Femur (tissue), 1 donor: ENCODE data around the gene CRYL1.

ENCODE experiments used
- DNase-seq: peaks from one replicate; pipeline ENCODE4 v3.0.0-alpha.2; 2017

CRYL1 gene

DNA sequence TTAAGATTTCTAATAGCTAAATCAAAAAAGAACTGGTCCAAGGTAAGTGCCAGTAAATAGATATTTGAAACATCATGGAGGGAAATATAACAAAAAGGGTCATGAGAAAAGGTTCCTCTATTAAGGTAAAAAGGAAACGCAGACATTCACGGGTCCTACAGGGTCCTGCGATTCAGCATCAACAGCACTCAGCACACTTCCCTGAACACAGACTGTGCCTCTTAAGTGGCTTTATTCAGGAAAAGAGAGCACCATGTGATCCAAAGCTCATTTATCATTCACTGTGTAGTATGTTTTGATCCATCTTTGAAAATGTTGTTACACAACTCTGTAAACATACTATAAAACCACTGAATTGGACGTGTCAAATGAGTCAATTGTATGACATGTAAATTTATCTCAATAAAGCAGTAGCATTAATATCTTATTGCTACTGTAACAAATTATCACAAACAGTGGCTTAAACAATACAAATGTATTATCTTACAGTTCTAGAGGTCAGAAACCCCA, 33.7 kb downstream of the CRYL1 start:
- DNase-seq, result no peak

DNA sequence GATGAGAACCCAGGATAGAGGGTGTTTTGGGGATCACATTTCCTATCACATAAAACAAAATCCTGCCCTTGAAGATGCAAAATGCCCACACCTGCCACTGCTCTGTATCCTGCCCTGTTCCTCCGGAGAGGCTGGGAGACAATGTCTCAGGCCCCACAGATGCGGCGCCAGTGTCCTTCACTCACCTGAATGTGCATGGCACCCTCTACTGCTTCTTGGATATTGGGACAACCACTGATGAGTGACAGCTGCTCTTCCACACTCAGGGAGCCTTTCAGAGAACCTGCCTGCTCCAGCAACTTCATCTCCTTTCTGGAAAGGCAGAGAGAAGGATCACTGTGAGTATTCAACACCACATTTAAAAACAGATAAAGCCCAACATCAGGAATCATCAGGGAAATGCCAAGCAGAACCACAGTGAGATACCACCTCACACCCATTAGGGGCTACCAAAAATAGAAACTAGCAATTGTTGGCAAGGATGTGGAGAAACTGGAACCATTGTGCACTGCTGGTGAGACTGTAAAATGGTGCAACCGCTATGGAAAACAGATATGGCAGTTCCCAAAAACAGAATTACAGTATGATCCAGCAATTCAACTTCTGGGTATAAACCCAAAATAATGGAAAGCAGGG, 36.4 kb downstream of the CRYL1 start:
- no peak for DNase-seq

DNA sequence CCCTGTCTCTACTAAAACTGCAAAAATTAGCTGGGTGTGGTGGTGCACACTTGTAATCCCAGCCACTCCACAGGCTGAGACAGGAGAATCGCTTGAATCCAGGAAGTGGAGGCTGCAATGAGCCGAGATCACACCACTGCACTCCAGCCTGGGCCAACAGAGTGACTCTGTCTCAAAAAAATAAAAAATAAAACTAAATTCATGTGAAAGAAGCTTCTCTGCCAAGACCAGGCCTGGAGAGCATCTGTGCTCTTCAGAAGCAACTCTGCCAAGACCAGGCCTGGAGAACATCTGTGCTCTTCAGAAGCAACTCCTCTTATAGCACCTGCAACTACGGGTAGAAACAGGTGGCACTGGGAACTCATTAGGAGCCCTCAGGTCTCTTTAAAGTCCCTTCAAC, 37.7 kb downstream of the CRYL1 start:
- DNase-seq, result no peak

GRCh38 chr13:20482787-20483186, 42.9 kb downstream of the CRYL1 start:
- no peak for DNase-seq

DNA sequence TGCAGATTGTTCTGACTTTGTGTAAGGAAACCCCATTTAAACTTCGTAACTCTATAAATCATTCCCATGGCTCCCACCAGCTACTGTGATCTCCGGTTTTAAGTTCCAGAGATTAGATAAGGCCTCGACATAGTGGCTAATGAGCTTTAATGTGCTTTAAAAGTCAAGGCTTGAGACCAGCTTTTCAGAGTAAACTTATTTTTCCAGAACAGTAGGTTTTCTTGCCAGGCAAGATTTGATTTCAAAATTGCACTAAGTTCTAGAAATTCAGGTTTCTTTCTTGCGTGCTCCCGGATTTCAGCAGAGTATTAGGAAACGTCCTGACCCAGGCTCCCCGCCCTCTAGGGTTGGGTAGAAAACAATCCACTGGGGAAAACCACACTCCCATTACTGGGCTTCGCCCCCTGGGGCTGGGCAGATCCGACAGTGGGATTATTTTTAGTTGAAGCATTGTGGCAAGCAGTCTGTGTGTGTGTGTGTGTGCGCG, 43.3 kb downstream of the CRYL1 start:
- DNase-seq, result no peak

GRCh38 chr13:20477394-20477793, 48.3 kb downstream of the CRYL1 start:
- no peak for DNase-seq

GRCh38 chr13:20475927-20476691, 49.5 kb downstream of the CRYL1 start:
- no peak for DNase-seq

- no peak for DNase-seq
Observed at GRCh38 chr13:20474515-20474914, 51.1 kb downstream of the CRYL1 start.

- no peak for DNase-seq
Observed at GRCh38 chr13:20473888-20474287, 51.8 kb downstream of the CRYL1 start.

- no peak for DNase-seq
Observed at GRCh38 chr13:20473139-20473538, 52.5 kb downstream of the CRYL1 start.

DNA sequence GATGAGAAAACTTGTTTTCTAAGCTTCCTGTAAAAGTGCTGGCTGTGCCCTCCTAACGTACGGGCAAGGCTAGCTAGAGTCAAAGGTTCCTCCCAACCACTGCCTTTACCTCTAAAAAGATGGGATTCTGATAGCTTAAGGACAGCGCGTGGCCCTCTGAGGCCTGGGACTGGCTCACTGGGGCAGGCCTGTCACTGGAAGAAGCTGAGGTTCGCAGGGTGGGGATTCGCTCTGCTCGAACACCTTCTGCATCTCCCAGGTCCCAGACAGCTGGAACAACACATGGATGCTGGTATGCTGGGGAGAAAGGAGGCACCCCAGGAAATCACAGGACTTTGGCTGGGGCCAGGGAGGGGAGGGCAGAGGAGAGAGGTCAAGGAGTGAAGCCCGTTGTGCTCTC, 53.1 kb downstream of the CRYL1 start:
- DNase-seq, result no peak

DNA sequence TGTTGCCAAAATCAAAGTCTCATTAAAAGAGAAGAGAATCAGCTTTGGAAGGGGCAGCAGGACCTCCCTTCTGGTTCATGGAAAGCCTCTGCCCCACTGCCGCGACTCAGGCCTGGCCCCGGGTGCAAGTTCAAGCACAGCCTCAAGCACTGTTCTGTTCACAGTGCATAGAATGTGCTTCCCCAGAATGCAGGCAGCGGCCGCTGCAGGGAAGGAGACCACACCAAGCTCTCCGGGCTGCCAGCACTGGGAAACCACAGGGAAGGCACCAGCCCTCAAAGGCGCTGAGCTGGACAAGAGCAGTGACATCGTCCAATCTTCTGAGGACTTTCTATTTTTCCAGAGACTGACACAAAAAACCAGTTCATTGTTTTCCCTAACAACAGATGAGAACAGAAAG, 55.5 kb downstream of the CRYL1 start:
- DNase-seq, result no peak

- DNase-seq, result no peak
Observed at GRCh38 chr13:20466371-20466770, 59.3 kb downstream of the CRYL1 start.

DNA sequence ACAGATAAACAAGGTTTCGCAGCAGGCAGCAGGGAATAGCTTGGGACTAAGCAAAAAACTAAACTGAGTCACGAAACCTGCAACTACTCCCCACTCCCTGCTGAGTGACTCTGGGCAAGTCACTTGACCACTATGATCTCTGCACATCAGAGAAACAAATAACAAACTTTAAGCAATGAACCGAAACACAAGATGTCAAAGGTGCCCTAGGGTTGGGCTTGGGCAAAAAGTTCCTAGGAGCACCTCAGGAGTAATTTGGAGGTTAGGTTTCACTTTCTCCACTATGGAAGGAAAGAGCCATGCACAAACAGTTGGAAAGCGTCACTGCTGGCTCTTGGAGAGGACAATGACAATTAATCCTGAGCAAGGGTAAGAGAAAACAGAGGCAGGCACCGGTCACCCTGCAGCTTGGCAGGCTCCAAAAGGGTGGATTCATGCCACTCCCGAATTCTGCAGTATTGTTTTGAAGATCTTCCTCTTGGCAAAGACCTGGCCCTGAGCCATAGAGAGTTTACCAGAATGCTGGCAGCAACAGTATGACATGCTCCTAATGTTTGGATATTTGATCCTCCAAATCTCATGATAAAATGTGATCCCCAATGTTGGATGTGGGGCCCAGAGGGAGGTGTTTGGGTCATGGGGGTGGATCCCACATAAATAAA, 60.3 kb downstream of the CRYL1 start:
- DNase-seq, result no peak

GRCh38 chr13:20462921-20463320, 62.7 kb downstream of the CRYL1 start:
- no peak for DNase-seq

DNA sequence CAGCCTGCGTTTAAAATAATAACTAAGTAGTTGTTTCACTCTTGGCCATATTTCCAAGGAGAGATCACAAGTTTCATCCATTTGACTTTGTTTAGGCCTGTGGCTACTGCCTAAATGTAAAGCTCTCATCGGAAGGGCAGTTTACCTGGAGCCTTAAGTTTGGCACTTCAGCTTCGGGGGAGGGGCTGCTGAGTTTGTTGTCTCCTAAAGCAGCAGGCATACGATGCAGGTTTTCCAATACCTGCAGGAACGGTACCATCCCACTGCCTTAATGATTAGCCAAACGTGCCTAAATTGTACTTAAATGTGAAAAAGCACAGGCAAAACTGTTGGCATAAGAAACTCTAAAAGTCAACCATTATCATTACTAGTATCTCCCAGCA, 63.1 kb downstream of the CRYL1 start:
- no peak for DNase-seq

GRCh38 chr13:20461860-20462532, 63.7 kb downstream of the CRYL1 start:
- no peak for DNase-seq

GRCh38 chr13:20461481-20461859, 64.2 kb downstream of the CRYL1 start:
- DNase-seq, result no peak

DNA sequence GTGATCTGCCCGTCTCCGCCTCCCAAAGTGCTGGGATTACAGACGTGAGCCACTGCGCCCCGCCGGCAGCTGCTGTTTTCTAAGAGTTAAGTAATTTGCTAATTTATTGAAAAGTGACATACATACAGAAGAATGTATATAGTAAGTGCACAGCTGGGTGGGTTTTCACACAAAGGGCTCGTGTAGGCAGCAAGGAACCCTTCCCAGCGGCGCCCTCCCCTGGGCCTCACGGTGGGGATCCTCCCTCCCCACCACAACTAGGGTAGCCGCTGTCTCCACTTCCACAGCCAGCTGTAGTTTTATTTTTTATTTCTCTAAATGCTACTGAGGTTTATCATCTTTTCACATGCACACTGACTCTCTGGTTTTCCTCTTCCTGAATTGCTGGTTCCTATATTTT, 64.9 kb downstream of the CRYL1 start:
- no peak for DNase-seq

DNA sequence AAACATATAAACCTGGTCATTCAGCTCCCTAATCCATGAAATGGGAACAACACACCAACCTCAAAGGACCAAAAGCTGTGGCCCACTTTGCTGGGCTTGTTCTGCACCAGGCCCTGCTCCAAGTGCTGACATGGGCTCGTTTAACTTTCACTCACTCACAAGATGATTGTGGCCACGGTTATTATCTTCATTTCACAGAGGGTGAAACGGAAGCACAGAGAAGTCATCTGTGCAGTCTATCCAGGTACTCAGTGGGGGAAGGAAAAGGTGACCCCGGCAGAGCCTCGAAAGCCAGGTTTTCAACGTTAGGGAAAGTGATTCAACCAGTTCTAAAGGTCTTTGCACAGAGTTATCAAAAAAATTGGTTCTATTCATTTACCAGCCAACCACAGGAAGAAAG, 68.0 kb downstream of the CRYL1 start:
- no peak for DNase-seq

DNA sequence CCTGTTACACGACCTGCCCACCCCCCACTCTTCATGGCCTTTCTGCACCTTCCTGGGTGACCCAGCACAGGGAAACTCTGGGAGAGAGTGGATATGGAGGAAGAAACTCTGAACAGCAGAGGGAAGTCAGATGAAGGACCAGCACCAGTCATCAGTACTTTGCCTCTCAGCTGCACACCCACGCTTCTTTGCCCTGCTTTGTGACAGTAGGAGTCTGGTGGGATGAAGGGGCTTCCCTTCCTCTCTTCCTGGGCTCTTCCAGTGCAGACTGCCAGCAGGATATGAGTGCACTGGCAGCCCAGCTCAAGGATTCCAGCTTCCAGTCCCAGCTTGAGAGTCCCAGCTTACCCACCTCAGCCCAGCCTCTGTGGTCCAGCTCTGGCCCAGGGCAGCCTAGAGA, 68.9 kb downstream of the CRYL1 start:
- DNase-seq, result no peak

DNA sequence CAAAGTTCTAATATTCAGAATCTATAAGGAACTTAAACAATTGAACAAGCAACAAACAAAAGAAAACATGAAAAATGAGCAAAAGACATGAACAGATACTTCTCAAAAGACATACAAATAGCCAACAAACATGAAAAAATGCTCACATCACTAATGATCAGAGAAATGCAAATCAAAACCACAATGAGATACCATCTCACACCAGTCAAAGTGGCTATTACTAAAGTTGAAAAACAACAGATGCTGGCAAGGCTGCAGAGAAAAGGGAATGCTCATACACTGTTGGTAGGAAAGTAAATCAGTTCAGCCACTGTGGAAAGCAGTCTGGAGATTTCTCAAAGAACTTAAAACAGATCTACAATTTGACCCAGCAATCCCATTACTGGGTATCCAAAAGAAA, 74.3 kb downstream of the CRYL1 start:
- no peak for DNase-seq

DNA sequence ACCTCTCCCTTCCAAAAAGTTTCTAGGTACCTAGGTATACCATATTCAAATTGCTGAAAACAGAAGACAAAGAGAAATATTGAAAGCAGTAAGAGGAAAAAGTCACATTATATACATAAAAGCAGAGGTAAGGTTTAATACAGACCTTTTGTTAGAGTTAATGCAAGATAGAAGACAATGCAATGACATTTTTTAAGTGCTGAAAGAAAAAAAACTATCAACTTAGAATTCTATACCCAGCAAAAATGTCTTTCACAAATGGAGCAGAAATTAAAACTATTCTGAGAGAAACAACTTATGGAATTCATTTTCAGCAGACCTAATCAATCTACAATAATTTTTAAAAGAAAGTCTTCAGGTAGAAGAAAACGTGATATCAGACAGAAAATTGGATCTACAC, 77.2 kb downstream of the CRYL1 start:
- DNase-seq, result no peak
